ENCODE data around the gene FXN. TPM values are rescaled to one million over a fixed set of nuclear protein-coding genes. Genes with fewer than 3 reads are reported as not detected.
"Not testable (repeated sequence)": the region's sequence is repeated elsewhere in the genome, so short reads cannot be mapped to it uniquely, and the experiment has no call there.

FXN gene
- 1 to 10 TPM; 2.4 to 7.3 (median 5.2) TPM for total RNA-seq

DNA sequence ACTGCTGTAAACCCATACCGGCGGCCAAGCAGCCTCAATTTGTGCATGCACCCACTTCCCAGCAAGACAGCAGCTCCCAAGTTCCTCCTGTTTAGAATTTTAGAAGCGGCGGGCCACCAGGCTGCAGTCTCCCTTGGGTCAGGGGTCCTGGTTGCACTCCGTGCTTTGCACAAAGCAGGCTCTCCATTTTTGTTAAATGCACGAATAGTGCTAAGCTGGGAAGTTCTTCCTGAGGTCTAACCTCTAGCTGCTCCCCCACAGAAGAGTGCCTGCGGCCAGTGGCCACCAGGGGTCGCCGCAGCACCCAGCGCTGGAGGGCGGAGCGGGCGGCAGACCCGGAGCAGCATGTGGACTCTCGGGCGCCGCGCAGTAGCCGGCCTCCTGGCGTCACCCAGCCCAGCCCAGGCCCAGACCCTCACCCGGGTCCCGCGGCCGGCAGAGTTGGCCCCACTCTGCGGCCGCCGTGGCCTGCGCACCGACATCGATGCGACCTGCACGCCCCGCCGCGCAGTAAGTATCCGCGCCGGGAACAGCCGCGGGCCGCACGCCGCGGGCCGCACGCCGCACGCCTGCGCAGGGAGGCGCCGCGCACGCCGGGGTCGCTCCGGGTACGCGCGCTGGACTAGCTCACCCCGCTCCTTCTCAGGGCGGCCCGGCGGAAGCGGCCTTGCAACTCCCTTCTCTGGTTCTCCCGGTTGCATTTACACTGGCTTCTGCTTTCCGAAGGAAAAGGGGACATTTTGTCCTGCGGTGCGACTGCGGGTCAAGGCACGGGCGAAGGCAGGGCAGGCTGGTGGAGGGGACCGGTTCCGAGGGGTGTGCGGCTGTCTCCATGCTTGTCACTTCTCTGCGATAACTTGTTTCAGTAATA, at the start of gene FXN:
Gene FXN (plus strand): TSS at position 315 of the 871 bp plus-strand sequence. CDS start 31 bp downstream, at position 346.
- peak within 1 kb of the TSS in 3 of 4 donors; percentile 78 to 85 (median 81) for H3K27ac ChIP-seq
- H3K27me3 ChIP-seq = no peaks in the 10 kb centered on the region
- H3K36me3 ChIP-seq = no peaks in the 10 kb centered on the region
- H3K4me3 ChIP-seq = peak within 1 kb of the TSS; percentile 43 to 76 (median 62)
- TF ChIP-seq POLR2A (IDR thresholded peaks at IDR 0.05) (peak in 1 of 2 donors; percentile 28), EP300 (IDR thresholded peaks at IDR 0.05) (peak in 1 of 2 donors; percentile 32)
- TF ChIP-seq, protein P1, sequence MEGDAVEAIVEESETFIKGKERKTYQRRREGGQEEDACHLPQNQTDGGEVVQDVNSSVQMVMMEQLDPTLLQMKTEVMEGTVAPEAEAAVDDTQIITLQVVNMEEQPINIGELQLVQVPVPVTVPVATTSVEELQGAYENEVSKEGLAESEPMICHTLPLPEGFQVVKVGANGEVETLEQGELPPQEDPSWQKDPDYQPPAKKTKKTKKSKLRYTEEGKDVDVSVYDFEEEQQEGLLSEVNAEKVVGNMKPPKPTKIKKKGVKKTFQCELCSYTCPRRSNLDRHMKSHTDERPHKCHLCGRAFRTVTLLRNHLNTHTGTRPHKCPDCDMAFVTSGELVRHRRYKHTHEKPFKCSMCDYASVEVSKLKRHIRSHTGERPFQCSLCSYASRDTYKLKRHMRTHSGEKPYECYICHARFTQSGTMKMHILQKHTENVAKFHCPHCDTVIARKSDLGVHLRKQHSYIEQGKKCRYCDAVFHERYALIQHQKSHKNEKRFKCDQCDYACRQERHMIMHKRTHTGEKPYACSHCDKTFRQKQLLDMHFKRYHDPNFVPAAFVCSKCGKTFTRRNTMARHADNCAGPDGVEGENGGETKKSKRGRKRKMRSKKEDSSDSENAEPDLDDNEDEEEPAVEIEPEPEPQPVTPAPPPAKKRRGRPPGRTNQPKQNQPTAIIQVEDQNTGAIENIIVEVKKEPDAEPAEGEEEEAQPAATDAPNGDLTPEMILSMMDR (IDR thresholded peaks at IDR 0.05) = peak; percentile 96 to 99 (median 98)
- no peaks in the 10 kb centered on the region for H3K9me3 ChIP-seq
- peak; percentile 61 to 72 for DNase-seq (ENCODE audit: low spot score in 2 of 2)
- H3K4me1 ChIP-seq = peaks cover 0 to 13% (median 4%) of the 10 kb centered on the region in 4 donors
- WGBS, 2 donors = 1% methylated on average over 49 to 65 of the region's 75 CpGs

DNA sequence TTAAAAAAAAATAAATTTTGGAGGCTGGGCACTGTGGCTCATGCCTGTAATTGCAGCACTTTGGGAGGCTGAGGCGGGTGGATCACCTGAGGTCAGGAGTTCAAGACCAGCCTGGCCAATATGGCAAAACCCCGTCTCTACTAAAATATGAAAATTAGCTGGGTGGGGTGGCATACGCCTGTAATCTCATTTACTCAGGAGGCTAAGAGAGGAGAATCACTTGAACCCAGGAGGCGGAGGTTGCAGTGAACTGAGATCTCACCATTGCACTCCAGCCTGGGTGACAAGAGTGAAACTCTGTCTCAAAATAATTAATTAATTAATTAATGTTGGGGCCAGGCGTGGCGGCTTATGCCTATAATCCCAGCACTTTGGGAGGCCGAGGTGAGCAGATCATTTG, 48.6 kb upstream of the FXN start:
- not testable (repeated sequence) for H3K27me3 ChIP-seq; H3K4me3 ChIP-seq; H3K27ac ChIP-seq; DNase-seq (ENCODE audit: low spot score in 2 of 2); H3K9me3 ChIP-seq; H3K4me1 ChIP-seq; H3K36me3 ChIP-seq
- 93 to 95% methylated on average over 7 of the region's 7 CpGs for WGBS, 2 donors

DNA sequence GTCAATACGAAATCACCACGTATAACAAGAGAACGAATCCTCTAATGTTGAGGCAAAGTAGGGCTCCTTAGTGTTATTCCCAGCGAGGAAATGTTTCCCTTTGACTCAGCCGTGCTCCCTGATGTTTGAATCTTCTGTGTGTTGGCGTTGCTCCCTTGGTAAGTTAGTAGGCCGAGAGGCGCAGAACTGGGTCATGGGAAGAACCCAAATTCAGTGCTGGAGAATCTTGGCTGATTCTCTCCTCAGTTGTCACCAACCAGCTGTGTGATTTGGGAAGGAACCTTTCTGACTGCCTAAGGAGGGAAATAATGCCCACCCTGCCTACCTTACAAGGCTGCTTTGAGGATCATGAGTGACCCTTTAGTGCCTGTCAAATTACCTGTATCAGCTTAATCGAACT, 44.1 kb upstream of the FXN start:
- 76 to 77% methylated on average over 9 of the region's 9 CpGs for WGBS, 2 donors
- TF ChIP-seq EP300 (IDR thresholded peaks at IDR 0.05) (no peak), POLR2A (IDR thresholded peaks at IDR 0.05) (no peak)
- TF ChIP-seq, protein P1 (IDR thresholded peaks at IDR 0.05) = no peak

DNA sequence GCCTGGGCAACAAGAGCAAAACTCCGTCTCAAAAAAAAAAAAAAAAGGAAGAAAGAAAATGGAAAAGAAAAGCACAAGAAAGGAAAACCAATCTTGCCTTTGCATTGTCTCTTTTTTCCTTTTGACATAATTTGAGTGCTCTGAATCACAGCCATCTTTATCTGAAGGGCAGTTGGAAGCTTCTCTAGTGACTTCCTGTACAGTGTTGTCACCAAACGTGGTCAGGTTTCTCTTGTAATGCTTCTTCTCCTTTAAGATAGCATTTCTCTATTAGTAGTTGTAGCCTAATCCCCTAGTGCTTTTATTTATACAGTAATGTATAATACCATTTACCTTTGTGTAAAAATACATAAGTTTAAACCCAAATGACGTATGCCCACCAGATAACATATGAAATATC, 39.8 kb upstream of the FXN start:
- no peak for DNase-seq (ENCODE audit: low spot score in 2 of 2)
- 68 to 72% methylated on average over 3 of the region's 3 CpGs for WGBS, 2 donors
- Histone ChIP-seq H3K27me3 (no peaks in the 10 kb centered on the region), H3K4me3 (no peak overlapping the region), H3K4me1 (peaks cover 0 to 7% (median 0%) of the 10 kb centered on the region in 4 donors), H3K36me3 (no peaks in the 10 kb centered on the region), H3K27ac (peak overlapping the region in 1 of 4 donors; percentile 15), H3K9me3 (no peaks in the 10 kb centered on the region)
- TF ChIP-seq EP300 (IDR thresholded peaks at IDR 0.05) (no peak), POLR2A (IDR thresholded peaks at IDR 0.05) (no peak)
- TF ChIP-seq, protein P1 (IDR thresholded peaks at IDR 0.05) = no peak

More for the DNA sequence above, 44.1 kb upstream of the FXN start:
- DNase-seq (ENCODE audit: low spot score in 2 of 2) = no peak
- Histone ChIP-seq H3K27ac (no peak overlapping the region), H3K36me3 (no peaks in the 10 kb centered on the region), H3K9me3 (no peaks in the 10 kb centered on the region), H3K27me3 (no peaks in the 10 kb centered on the region), H3K4me3 (no peak overlapping the region), H3K4me1 (peaks cover 0 to 4% (median 0%) of the 10 kb centered on the region in 4 donors)

DNA sequence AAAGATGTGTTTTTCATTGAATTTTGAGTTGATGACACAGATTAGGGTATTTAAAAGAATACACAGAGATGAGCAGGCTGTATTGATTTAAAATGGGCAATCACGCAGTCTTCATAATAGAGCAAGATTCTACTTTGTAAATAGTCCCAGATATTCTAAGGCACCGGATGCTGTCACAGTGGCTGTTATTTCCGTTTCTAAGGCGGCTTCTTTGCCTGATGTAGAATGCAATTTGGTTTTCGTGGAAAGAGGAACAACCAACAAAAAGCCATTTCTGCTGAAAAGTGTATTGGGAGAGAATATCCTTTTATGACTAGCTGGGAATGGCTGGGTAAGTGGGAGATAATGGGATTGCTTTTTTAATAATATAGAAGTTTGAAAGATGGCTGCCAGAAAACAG, 39.1 kb upstream of the FXN start:
- H3K4me3 ChIP-seq = no peak overlapping the region
- 59 to 64% methylated on average over 5 of the region's 5 CpGs for WGBS, 2 donors
- no peaks in the 10 kb centered on the region for H3K36me3 ChIP-seq
- H3K27me3 ChIP-seq = no peaks in the 10 kb centered on the region
- H3K27ac ChIP-seq = peak overlapping the region in 1 of 4 donors; percentile 15
- no peaks in the 10 kb centered on the region for H3K9me3 ChIP-seq
- peaks cover 0 to 7% (median 0%) of the 10 kb centered on the region in 4 donors for H3K4me1 ChIP-seq
- TF ChIP-seq EP300 (IDR thresholded peaks at IDR 0.05) = no peak
- TF ChIP-seq, protein P1 (IDR thresholded peaks at IDR 0.05) = no peak
- no peak for TF ChIP-seq POLR2A (IDR thresholded peaks at IDR 0.05)
- no peak for DNase-seq (ENCODE audit: low spot score in 2 of 2)
